H9 (cell line): ENCODE data around the gene P2RY14. TPM values are rescaled to one million over a fixed set of nuclear protein-coding genes. Genes with fewer than 3 reads are reported as not detected.

Source experiments
- DNase-seq: peaks from one replicate; pipeline ENCODE4 v3.0.0-alpha.2; 2017
- H2AFZ ChIP-seq: one replicate; pipeline ENCODE4 v1.6.1; 2013; ENCODE audit warnings: mild to moderate bottlenecking, low read length, control low read depth, moderate library complexity
- H2AK5ac ChIP-seq: 2 replicates; pipeline ENCODE4 v1.6.1; 2013; ENCODE audit warnings: low read length, control low read depth, mixed read lengths; ENCODE audit not compliant: insufficient read length
- H2BK120ac ChIP-seq: one replicate; pipeline ENCODE4 v1.6.1; 2013; ENCODE audit warnings: low read depth, mild to moderate bottlenecking, low read length, control low read depth, inconsistent platforms; ENCODE audit not compliant: poor library complexity, severe bottlenecking
- H2BK12ac ChIP-seq: 2 replicates; pipeline ENCODE4 v1.6.1; 2013; ENCODE audit warnings: low read length, control low read depth, mixed read lengths, low read depth; ENCODE audit not compliant: insufficient read length
- H2BK15ac ChIP-seq: 2 replicates; pipeline ENCODE4 v1.6.1; 2013; ENCODE audit warnings: low read depth, low read length, control low read depth
- H2BK20ac ChIP-seq: one replicate; pipeline ENCODE4 v1.6.1; 2013; ENCODE audit warnings: low read depth, mild to moderate bottlenecking, low read length, control low read depth, inconsistent platforms; ENCODE audit not compliant: poor library complexity, severe bottlenecking
- H2BK5ac ChIP-seq: 2 replicates; pipeline ENCODE4 v1.6.1; 2013; ENCODE audit warnings: low read length, control low read depth, mixed read lengths; ENCODE audit not compliant: insufficient read length
- H3K14ac ChIP-seq: 2 replicates; pipeline ENCODE4 v1.6.1; 2013; ENCODE audit warnings: low read length, control low read depth; ENCODE audit not compliant: insufficient read depth
- H3K18ac ChIP-seq: 2 replicates; pipeline ENCODE4 v1.6.1; 2013; ENCODE audit warnings: low read depth, mild to moderate bottlenecking, mixed read lengths, low read length, control low read depth; ENCODE audit not compliant: insufficient read length
- H3K23ac ChIP-seq: 2 replicates; pipeline ENCODE4 v1.6.1; 2013; ENCODE audit warnings: low read length, control low read depth, mixed read lengths, low read depth; ENCODE audit not compliant: insufficient read length
- H3K23me2 ChIP-seq: 2 replicates; pipeline ENCODE4 v1.6.1; 2013; ENCODE audit warnings: low read depth, mild to moderate bottlenecking, mixed read lengths, low read length, control low read depth; ENCODE audit not compliant: insufficient read length, poor library complexity, severe bottlenecking
- H3K27ac ChIP-seq: 2 replicates; pipeline ENCODE4 v1.5.1; 2013; ENCODE audit warnings: low read length, control low read depth, mixed read lengths, low read depth; ENCODE audit not compliant: insufficient read length
- H3K27me3 ChIP-seq: 2 replicates; pipeline ENCODE4 v1.6.1; 2013; ENCODE audit warnings: low read length, control low read depth, inconsistent platforms; ENCODE audit not compliant: insufficient read depth
- H3K4ac ChIP-seq: 2 replicates; pipeline ENCODE4 v1.6.1; 2013; ENCODE audit warnings: low read depth, mild to moderate bottlenecking, control low read depth, inconsistent platforms, low read length, moderate library complexity
- H3K4me1 ChIP-seq: 2 replicates; pipeline ENCODE4 v1.6.1; 2013; ENCODE audit warnings: low read length, control low read depth, inconsistent platforms; ENCODE audit not compliant: insufficient read depth
- H3K4me2 ChIP-seq: 2 replicates; pipeline ENCODE4 v1.6.1; 2013; ENCODE audit warnings: low read length, control low read depth, mixed read lengths; ENCODE audit not compliant: insufficient read length, insufficient read depth
- H3K56ac ChIP-seq: 2 replicates; pipeline ENCODE4 v1.6.1; 2013; ENCODE audit warnings: low read depth, mild to moderate bottlenecking, mixed read lengths, low read length, control low read depth; ENCODE audit not compliant: insufficient read length
- H3K79me1 ChIP-seq: 2 replicates; pipeline ENCODE4 v1.6.1; 2013; ENCODE audit warnings: low read depth, mild to moderate bottlenecking, moderate library complexity, low read length, control low read depth, inconsistent platforms; ENCODE audit not compliant: insufficient read depth, poor library complexity, severe bottlenecking
- H3K79me2 ChIP-seq: 2 replicates; pipeline ENCODE4 v1.6.1; 2013; ENCODE audit warnings: low read length, control low read depth, inconsistent platforms; ENCODE audit not compliant: insufficient read depth
- H3K9ac ChIP-seq: 2 replicates; pipeline ENCODE4 v1.6.1; 2013; ENCODE audit warnings: low read length, control low read depth, mixed read lengths; ENCODE audit not compliant: insufficient read length; ENCODE audit errors: extremely low read depth
- H3K9me3 ChIP-seq: one replicate; pipeline ENCODE4 v1.6.1; 2013; ENCODE audit warnings: low read depth, low read length, inconsistent platforms; ENCODE audit not compliant: control insufficient read depth
- H3T11ph ChIP-seq: one replicate; pipeline ENCODE4 v1.6.1; 2013; ENCODE audit warnings: mild to moderate bottlenecking, low read length, control low read depth, inconsistent platforms
- H4K20me1 ChIP-seq: one replicate; pipeline ENCODE4 v1.6.1; 2013; ENCODE audit not compliant: control insufficient read depth, insufficient read length, insufficient read depth
- H4K5ac ChIP-seq: 2 replicates; pipeline ENCODE4 v1.6.1; 2013; ENCODE audit warnings: low read depth, mild to moderate bottlenecking, mixed read lengths, low read length, control low read depth; ENCODE audit not compliant: insufficient read length
- H4K8ac ChIP-seq: replicated peaks from 2 replicates; pipeline ENCODE4 v1.6.1; 2013; ENCODE audit warnings: low read length, control low read depth, mixed read lengths, low read depth; ENCODE audit not compliant: insufficient read length
- H4K91ac ChIP-seq: 2 replicates; pipeline ENCODE4 v1.6.1; 2013; ENCODE audit warnings: low read depth, mild to moderate bottlenecking, moderate library complexity, mixed read lengths, low read length, control low read depth; ENCODE audit not compliant: insufficient read length
- H3K27ac Mint-ChIP-seq, 3 experiments: 2 replicates in 2 of 3; 3 replicates in 1 of 3; pipeline ENCODE4 v1.8.0; 2020 to 2021; ENCODE audit warnings: mixed read lengths in 3 of 3, mild to moderate bottlenecking in 1 of 3, moderate library complexity in 1 of 3
- H3K27me3 Mint-ChIP-seq: 2 replicates; pipeline ENCODE4 v1.8.0; 2021; ENCODE audit warnings: low read depth, mild to moderate bottlenecking, moderate library complexity, mixed read lengths
- H3K36me3 Mint-ChIP-seq, 3 experiments: 2 replicates in 2 of 3; 3 replicates in 1 of 3; pipeline ENCODE4 v1.8.0; 2020 to 2021; ENCODE audit warnings: low read depth in 3 of 3, mixed read lengths in 3 of 3; ENCODE audit not compliant: insufficient read depth in 1 of 3
- H3K4me1 Mint-ChIP-seq, 2 experiments: 2 replicates each; pipeline ENCODE4 v1.8.0; 2020; ENCODE audit warnings: mixed read lengths in 2 of 2
- H3K4me3 Mint-ChIP-seq, 2 experiments: 2 replicates in 1 of 2; 3 replicates in 1 of 2; pipeline ENCODE4 v1.8.0; 2020 to 2021; ENCODE audit warnings: mild to moderate bottlenecking in 2 of 2, mixed read lengths in 2 of 2, moderate library complexity in 1 of 2
- H3K9me3 Mint-ChIP-seq, 2 experiments: 2 replicates in 1 of 2; 3 replicates in 1 of 2; pipeline ENCODE4 v1.8.0; 2020; ENCODE audit warnings: mild to moderate bottlenecking in 2 of 2, mixed read lengths in 2 of 2, moderate library complexity in 1 of 2
- CTCF ChIP-seq: fragments of 200-600 bp; sonication (generic); conservative IDR thresholded peaks from 3 replicates; pipeline ENCODE4 v1.8.0; 2021; ENCODE audit warnings: antibody characterized with exemption, mild to moderate bottlenecking
- WGBS: extraction: QIAGEN DNeasy Blood & Tissue Kit; methylation state at CpG from one replicate; pipeline ENCODE4 v1.1.7; 2013; ENCODE audit warnings: missing lambda C conversion rate, low lambda C conversion rate, mixed read lengths; ENCODE audit not compliant: insufficient read length; ENCODE audit errors: extremely low coverage; 5-methylcytosine and 5-hydroxymethylcytosine counted together
- total RNA-seq: library from RNA; stranded (reverse); gene quantifications from 2 replicates; pipeline ENCODE4 v1.2.1, GENCODE V29; 2021

Gene P2RY14
- total RNA-seq, 1 experiment from 2014 or later = not detected

- no peak overlapping the region for H4K5ac ChIP-seq
- no peaks in the 10 kb centered on the region for H3K23me2 ChIP-seq
- H3K27me3 ChIP-seq = no peaks in the 10 kb centered on the region
- H4K91ac ChIP-seq = no peak overlapping the region
- H3K27ac Mint-ChIP-seq = peak overlapping the region in 1 of 3 experiments; percentile 12; a peak in 3 of 7 replicates
- H2BK12ac ChIP-seq = no peak overlapping the region
- no CpG with 5 or more reads among the region's 5 CpGs for WGBS
- no peaks in the 10 kb centered on the region for H3K9me3 ChIP-seq
- no peak overlapping the region for H3K4me3 Mint-ChIP-seq
- H3K79me1 ChIP-seq = no peaks in the 10 kb centered on the region
- no peak overlapping the region for H3K4ac ChIP-seq
- no peak overlapping the region for H3K23ac ChIP-seq
- H3K36me3 Mint-ChIP-seq = 0 out of 7 replicates have a peak, but pooled peaks cover 0 to 2% (median 0%) of the 10 kb centered on the region in 3 experiments
- no peak overlapping the region for H2BK120ac ChIP-seq
- no peaks in the 10 kb centered on the region for H4K20me1 ChIP-seq
- no peak overlapping the region for H3T11ph ChIP-seq
- H4K8ac ChIP-seq = no peak overlapping the region
- no peak overlapping the region for H2BK15ac ChIP-seq
- no peaks in the 10 kb centered on the region for H3K9me3 Mint-ChIP-seq
- H3K79me2 ChIP-seq = no peaks in the 10 kb centered on the region
- TF ChIP-seq CTCF = no peak
- no peak overlapping the region for H3K14ac ChIP-seq
- H3K4me1 Mint-ChIP-seq = peaks cover 15 to 16% of the 10 kb centered on the region in 2 experiments
- H3K27ac ChIP-seq = no peak overlapping the region
- DNase-seq = no peak
- H3K4me2 ChIP-seq = no peak overlapping the region
- peaks cover 3% of the 10 kb centered on the region; the same call in 1 of the 2 replicates for H3K4me1 ChIP-seq
- no peak overlapping the region for H3K18ac ChIP-seq
- no peak overlapping the region for H3K9ac ChIP-seq
- H2AK5ac ChIP-seq = no peak overlapping the region
- H3K56ac ChIP-seq = no peak overlapping the region
- no peaks in the 10 kb centered on the region for H3K27me3 Mint-ChIP-seq
- no peak overlapping the region for H2BK20ac ChIP-seq
- H2AFZ ChIP-seq = no peak overlapping the region
- no peak overlapping the region for H2BK5ac ChIP-seq
Measured at GRCh38 chr3:151183265-151183671, 95.1 kb downstream of the P2RY14 start.
